Activated B cell treated with CpG ODN at 0.5 μM for 24 hours (primary cell): ENCODE measurements around the gene S100A10. TPM values are rescaled to one million over a fixed set of nuclear protein-coding genes. Genes with fewer than 3 reads are reported as not detected.

Experiments used
- ATAC-seq: fragments of 200-7000 bp; cut with Tn5 transposase; one replicate; pipeline ENCODE4 v1.10.0; 2021; ENCODE audit warnings: low read depth, mild to moderate bottlenecking, moderate library complexity
- CTCF ChIA-PET: fragments of 350-600 bp; sonication (Branson Sonifier 250); formaldehyde crosslinking; loops from one replicate; lab custom pipeline; 2021; ENCODE audit warnings: antibody characterized with exemption; lab: Charles Lee
- POLR2A ChIA-PET: fragments of 350-600 bp; sonication (Branson Sonifier 250); formaldehyde crosslinking; loops from one replicate; lab custom pipeline; 2021; ENCODE audit warnings: antibody characterized with exemption; lab: Charles Lee
- DNase-seq: peaks from one replicate; pipeline ENCODE4 v3.0.0; 2022
- H3K27ac Mint-ChIP-seq: one replicate; pipeline ENCODE4 v1.8.0; 2020; ENCODE audit warnings: mixed read lengths
- H3K27me3 Mint-ChIP-seq: one replicate; pipeline ENCODE4 v1.8.0; 2021; ENCODE audit warnings: mixed read lengths
- H3K36me3 Mint-ChIP-seq: one replicate; pipeline ENCODE4 v1.8.0; 2021; ENCODE audit warnings: low read depth, mixed read lengths
- H3K4me1 Mint-ChIP-seq: one replicate; pipeline ENCODE4 v1.8.0; 2021; ENCODE audit warnings: mixed read lengths
- H3K4me3 Mint-ChIP-seq: one replicate; pipeline ENCODE4 v1.8.0; 2020; ENCODE audit warnings: mild to moderate bottlenecking, mixed read lengths
- H3K9me3 Mint-ChIP-seq: one replicate; pipeline ENCODE4 v1.8.0; 2020; ENCODE audit warnings: mixed read lengths
- CTCF ChIP-seq: fragments of 200-600 bp; IDR thresholded peaks from one replicate; pipeline ENCODE4 v1.8.0; 2022; ENCODE audit warnings: antibody characterized with exemption, mild to moderate bottlenecking
- intact Hi-C: fragments of 100-400 bp; cut with micrococcal nuclease; formaldehyde crosslinking; loops from one replicate; pipeline ENCODE4 v1.15.1; 2024
- total RNA-seq: library from RNA; stranded (reverse); gene quantifications from 2 replicates; pipeline ENCODE4 v1.2.3, GENCODE V29; 2022

Gene S100A10
- total RNA-seq, 1 donor from 2014 or later, result 62.7 TPM

GRCh38 chr1:151986501-151987190 lies 7.0 kb downstream of the S100A10 start:
- no peak for ATAC-seq
- Mint-ChIP-seq H3K27me3 (no peaks in the 10 kb centered on the region), H3K9me3 (no peaks in the 10 kb centered on the region), H3K4me3 (no peak overlapping the region), H3K36me3 (peaks cover 44% of the 10 kb centered on the region), H3K27ac (no peak overlapping the region), H3K4me1 (peaks cover 25% of the 10 kb centered on the region)
- CTCF ChIA-PET, result interaction anchor here (0.7 to 5.4 kb wide), 2 partner anchors 13 to 454 kb away, joined by 3 to 33 read pairs; no protein-coding TSS in a partner anchor
- POLR2A ChIA-PET, result interaction anchor here (1.0 kb wide), 1 partner anchor 9 kb away, joined by 4 read pairs; no protein-coding TSS in a partner anchor
- intact Hi-C loops, result no loop called here
- TF ChIP-seq CTCF, result no peak
- no peak for DNase-seq

GRCh38 chr1:151985768-151986167 lies 7.9 kb downstream of the S100A10 start:
- no peak for TF ChIP-seq CTCF
- intact Hi-C loops, result no loop called here
- POLR2A ChIA-PET, result no interaction called here
- ATAC-seq, result no peak
- CTCF ChIA-PET, result interaction anchor here (5.4 kb wide), 1 partner anchor 14 kb away, joined by 33 read pairs; no protein-coding TSS in a partner anchor
- no peak overlapping the region for H3K4me3 Mint-ChIP-seq
- H3K9me3 Mint-ChIP-seq, result no peaks in the 10 kb centered on the region
- H3K27me3 Mint-ChIP-seq, result no peaks in the 10 kb centered on the region
- H3K36me3 Mint-ChIP-seq, result peaks cover 53% of the 10 kb centered on the region
- no peak for DNase-seq
- no peak overlapping the region for H3K27ac Mint-ChIP-seq
- peaks cover 25% of the 10 kb centered on the region for H3K4me1 Mint-ChIP-seq

GRCh38 chr1:151985270-151985669 lies 8.4 kb downstream of the S100A10 start:
- no peak for ATAC-seq
- Mint-ChIP-seq H3K27ac (no peak overlapping the region), H3K27me3 (no peaks in the 10 kb centered on the region), H3K4me3 (no peak overlapping the region), H3K4me1 (peaks cover 24% of the 10 kb centered on the region), H3K36me3 (peaks cover 55% of the 10 kb centered on the region), H3K9me3 (no peaks in the 10 kb centered on the region)
- DNase-seq, result no peak
- TF ChIP-seq CTCF, result no peak
- ChIA-PET POLR2A (no interaction called here), CTCF (interaction anchor here (5.4 kb wide), 1 partner anchor 15 kb away, joined by 33 read pairs; no protein-coding TSS in a partner anchor)
- intact Hi-C loops, result no loop called here

- Mint-ChIP-seq H3K27me3 (peaks cover 3% of the 10 kb centered on the region), H3K4me3 (no peak overlapping the region), H3K27ac (no peak overlapping the region), H3K4me1 (peaks cover 23% of the 10 kb centered on the region), H3K9me3 (no peaks in the 10 kb centered on the region), H3K36me3 (peaks cover 55% of the 10 kb centered on the region)
- POLR2A ChIA-PET, result no interaction called here
- intact Hi-C loops, result loop anchor here (1.0 kb wide), 1 partner anchor 16 kb away; no protein-coding TSS in a partner anchor
- no peak for TF ChIP-seq CTCF
- CTCF ChIA-PET, result interaction anchor here (1.8 kb wide), 1 partner anchor 51 kb away, joined by 6 read pairs; no protein-coding TSS in a partner anchor
- DNase-seq, result no peak
- peak; percentile 18 for ATAC-seq
These were observed 9.2 kb downstream of the S100A10 start for GRCh38 chr1:151984313-151984956.
